ENCODE data around the gene SMG7.
A peak's percentile ranks its signal among the peaks of the same experiment; 100 is the strongest.

The SMG7 gene

GRCh38 chr1:183567584-183567983 lies 95.3 kb downstream of the SMG7 start:
- DNase-seq: no peak

- DNase-seq: no peak
Measured at GRCh38 chr1:183568176-183569021, 96.1 kb downstream of the SMG7 start.

GRCh38 chr1:183569141-183569540 lies 96.8 kb downstream of the SMG7 start:
- no peak for DNase-seq

- DNase-seq: no peak
Measured at GRCh38 chr1:183569801-183570200, 97.5 kb downstream of the SMG7 start.

GRCh38 chr1:183570451-183570850 lies 98.2 kb downstream of the SMG7 start:
- DNase-seq: no peak

GRCh38 chr1:183571678-183572268 lies 99.5 kb downstream of the SMG7 start:
- DNase-seq: no peak

GRCh38 chr1:183572721-183573120 lies 100.4 kb downstream of the SMG7 start:
- no peak for DNase-seq

GRCh38 chr1:183575606-183576005 lies 103.3 kb downstream of the SMG7 start:
- DNase-seq: no peak

- DNase-seq: no peak
Measured at GRCh38 chr1:183576537-183576936, 104.2 kb downstream of the SMG7 start.

- DNase-seq: no peak
Measured at GRCh38 chr1:183577897-183578465, 105.7 kb downstream of the SMG7 start.

- no peak for DNase-seq
Measured at GRCh38 chr1:183578856-183579255, 106.6 kb downstream of the SMG7 start.

GRCh38 chr1:183580281-183580682 lies 108.0 kb downstream of the SMG7 start:
- peak; percentile 27 for DNase-seq

GRCh38 chr1:183582021-183582713 lies 109.9 kb downstream of the SMG7 start:
- DNase-seq: no peak

GRCh38 chr1:183583466-183583865 lies 111.2 kb downstream of the SMG7 start:
- DNase-seq: no peak

GRCh38 chr1:183584147-183584546 lies 111.8 kb downstream of the SMG7 start:
- no peak for DNase-seq

- no peak for DNase-seq
Measured at GRCh38 chr1:183585038-183585437, 112.7 kb downstream of the SMG7 start.

GRCh38 chr1:183586455-183586854 lies 114.2 kb downstream of the SMG7 start:
- no peak for DNase-seq

- no peak for DNase-seq
Measured at GRCh38 chr1:183586926-183587325, 114.6 kb downstream of the SMG7 start.

GRCh38 chr1:183588827-183589226 lies 116.5 kb downstream of the SMG7 start:
- DNase-seq: peak; percentile 30

- no peak for DNase-seq
Measured at GRCh38 chr1:183589384-183589783, 117.1 kb downstream of the SMG7 start.

- no peak for DNase-seq
Measured at GRCh38 chr1:183589874-183590243, 117.6 kb downstream of the SMG7 start.

- no peak for DNase-seq
Measured at GRCh38 chr1:183590244-183591191, 118.2 kb downstream of the SMG7 start, which contains the start of gene NCF2. Gene NCF2, minus strand, starts transcription at chr1:183590459. Its CDS starts 130 bp downstream, at chr1:183590329.

All from midbrain (tissue), 1 donor.